ENCODE results near the gene ANKS1B. TPM values are rescaled to one million over a fixed set of nuclear protein-coding genes. Genes with fewer than 3 reads are reported as not detected.
A peak's percentile ranks its signal among the peaks of the same experiment; 100 is the strongest.

The ANKS1B gene
- total and polyA plus RNA-seq, 10 of the 15 experiments (the other 5 are each of a cell fraction or from before 2014, with no cell fraction given): 0.16 to 1.3 (median 0.82) TPM; not detected in 7

GRCh38 chr12:98748463-98748862, 1236.3 kb downstream of the ANKS1B start (continued):
- TF ChIP-seq KDM1A (IDR thresholded peaks at IDR 0.05; ENCODE audit: borderline replicate concordance) (no peak), HDAC6 (IDR thresholded peaks at IDR 0.05; ENCODE audit: unreplicated experiment) (no peak), USF2 (IDR thresholded peaks at IDR 0.05; ENCODE audit: borderline replicate concordance, low read depth, low read length) (no peak), TCF12 (IDR thresholded peaks at IDR 0.05; ENCODE audit: low read depth, low read length) (no peak), MEF2A (IDR thresholded peaks at IDR 0.05; ENCODE audit: insufficient read depth, low read depth, low read length) (no peak), RUNX3 (IDR thresholded peaks at IDR 0.05; ENCODE audit: low read length) (no peak), CBFB (IDR thresholded peaks at IDR 0.05; ENCODE audit: low read depth) (no peak), HCFC1 (IDR thresholded peaks at IDR 0.05; ENCODE audit: low read length) (no peak)

- no peak for DNase-seq (ENCODE audit: low read depth, low spot score)
These were observed 1239.0 kb downstream of the ANKS1B start for GRCh38 chr12:98745578-98746391.

More at GRCh38 chr12:98745578-98746391, 1239.0 kb downstream of the ANKS1B start:
- in situ Hi-C loops (cut with MboI) (no loop called here), intact Hi-C loops (cut with micrococcal nuclease; ENCODE audit: unreplicated experiment) (no loop called here)
- SMC1A ChIA-PET (ENCODE audit: uncharacterized antibody, unreplicated experiment): no interaction called here
- H3K9ac ChIP-seq (ENCODE audit: control insufficient read depth, insufficient read depth, low read length): peak overlapping the region; percentile 26; the same call in 1 of the 2 replicates
- H3K4me3 ChIP-seq: peak overlapping the region; percentile 75
- no peaks in the 10 kb centered on the region for H3K9me3 ChIP-seq (replicated peaks; ENCODE audit: control insufficient read depth, insufficient read depth, low read length)
- ATAC-seq (peak; percentile 53), FAIRE-seq (no peak)
- peak overlapping the region; percentile 98 for H3K4me2 ChIP-seq (ENCODE audit: control insufficient read depth, insufficient read depth)
- no peak overlapping the region for H3K27ac ChIP-seq (ENCODE audit: control insufficient read depth, insufficient read depth)
- no peaks in the 10 kb centered on the region for H4K20me1 ChIP-seq (ENCODE audit: control insufficient read depth, insufficient read depth)
- H3K79me2 ChIP-seq (ENCODE audit: control insufficient read depth, insufficient read depth, low read length): no peaks in the 10 kb centered on the region
- WGBS (ENCODE audit: insufficient coverage, insufficient replicate concordance, low lambda C conversion rate, missing lambda C conversion rate): 5% methylated on average over 54 of the region's 54 CpGs
- TF ChIP-seq HDAC6 (IDR thresholded peaks at IDR 0.05; ENCODE audit: unreplicated experiment) (peak; percentile 45), POU2F2 (IDR thresholded peaks at IDR 0.05; ENCODE audit: borderline replicate concordance, low read depth, low read length) (no peak)
- H3K4me1 ChIP-seq (ENCODE audit: control insufficient read depth, insufficient read depth, low read length): peaks cover 4% of the 10 kb centered on the region; the same call in 1 of the 2 replicates
- H3K36me3 ChIP-seq (ENCODE audit: control insufficient read depth in 2 of 2, insufficient read depth in 2 of 2, low read length in 1 of 2): no peaks in the 10 kb centered on the region
- H3K27me3 ChIP-seq (replicated peaks in 1 of 2; ENCODE audit: control insufficient read depth in 2 of 2, insufficient read depth in 2 of 2, low read length in 1 of 2): peaks cover 3 to 7% of the 10 kb centered on the region in 2 experiments; a peak in 3 of 4 replicates
- CTCF ChIA-PET: no interaction called here
- POLR2A ChIA-PET: no interaction called here
- no TSS peak for BruUV-seq (replicated peaks)
- RAD21 ChIA-PET (ENCODE audit: unreplicated experiment): no interaction called here
- peak overlapping the region; percentile 65 for H2AFZ ChIP-seq (ENCODE audit: control insufficient read depth, low read depth, low read length)
